K562 (cell line): ENCODE results near the gene ZNF750. TPM values are rescaled to one million over a fixed set of nuclear protein-coding genes. Genes with fewer than 3 reads are reported as not detected.

Experiments used
- ATAC-seq: fragments of 200-7000 bp; cut with Tn5 transposase; 3 replicates; pipeline ENCODE4 v1.9.1; 2020; ENCODE audit warnings: moderate library complexity
- BruUV-seq: library from RNA; stranded (reverse); fragments of 400-500 nt; replicated peaks from 2 replicates; lab custom pipeline; 2021; lab: Mats Ljungman, UMichigan
- CTCF ChIA-PET: fragments of 300-600 bp; formaldehyde crosslinking; extraction: SDS; loops from one replicate; lab custom pipeline; 2021; ENCODE audit warnings: low intra/inter-chr PET ratio; lab: Yijun Ruan, JAX
- POLR2A ChIA-PET: fragments of 300-600, 350-650 bp; sonication (Branson Sonifier 250); formaldehyde crosslinking; extraction: SDS; loops from one replicate; lab custom pipeline; 2021; ENCODE audit warnings: antibody characterized with exemption, inconsistent platforms; lab: Yijun Ruan, JAX
- DNase-seq, 4 experiments: peaks; one replicate each; pipeline versions ENCODE4 v3.0.0 to v3.0.0-alpha.2; 2011 to 2018; ENCODE audit warnings: low spot score in 3 of 4, mixed read lengths in 3 of 4; ENCODE audit errors: extremely low read depth in 1 of 4
- FAIRE-seq: peaks from 2 replicates; lab custom pipeline; 2011; peaks lifted over from hg19 to GRCh38; lab: Jason Lieb, UNC
- H2AFZ ChIP-seq: 2 replicates; pipeline ENCODE4 v1.6.0; 2011; ENCODE audit warnings: low read depth, low read length, control low read depth, inconsistent platforms
- H3K27ac ChIP-seq: fragments of 200-600 bp; 3 replicates; pipeline ENCODE4 v1.8.0; 2011; ENCODE audit warnings: low read depth, mild to moderate bottlenecking, control low read depth, inconsistent platforms, low read length, moderate library complexity, mixed read lengths; ENCODE audit errors: extremely low read depth
- H3K27me3 ChIP-seq, 2 experiments: fragments of 300-600 bp in 1 of 2; 2 replicates in 1 of 2; 3 replicates in 1 of 2; pipeline versions ENCODE4 v1.6.0 to v1.8.0; 2011; ENCODE audit warnings: inconsistent platforms in 2 of 2, low read length in 2 of 2, mild to moderate bottlenecking in 1 of 2, mixed read lengths in 1 of 2, moderate library complexity in 1 of 2; ENCODE audit not compliant: control insufficient read depth in 2 of 2, insufficient read depth in 2 of 2
- H3K36me3 ChIP-seq: fragments of 300-600 bp; 3 replicates; pipeline ENCODE4 v1.8.0; 2011; ENCODE audit warnings: mild to moderate bottlenecking, low read length, inconsistent platforms; ENCODE audit not compliant: control insufficient read depth, insufficient read depth
- H3K4me1 ChIP-seq, 2 experiments: fragments of 200-600 bp in 1 of 2; replicated peaks in 1 of 2; 2 replicates in 1 of 2; 3 replicates in 1 of 2; pipeline versions ENCODE4 v1.5.1 to v1.8.0; 2011; ENCODE audit warnings: inconsistent platforms in 2 of 2, low read length in 2 of 2, mild to moderate bottlenecking in 1 of 2, mixed read lengths in 1 of 2, moderate library complexity in 1 of 2; ENCODE audit not compliant: control insufficient read depth in 2 of 2, insufficient read depth in 2 of 2
- H3K4me2 ChIP-seq: 2 replicates; pipeline ENCODE4 v1.6.1; 2011; ENCODE audit warnings: low read length, control low read depth, inconsistent platforms, mixed read lengths; ENCODE audit not compliant: insufficient read depth
- H3K4me3 ChIP-seq: fragments of 200-600 bp; sonication (generic), shearing (Covaris generic); 2 replicates; pipeline ENCODE4 v1.5.1; 2016; ENCODE audit warnings: control low read depth, inconsistent platforms
- H3K79me2 ChIP-seq: fragments of 200-600 bp; 3 replicates; pipeline ENCODE4 v1.8.0; 2011; ENCODE audit warnings: low read length, inconsistent platforms; ENCODE audit not compliant: control insufficient read depth, insufficient read depth
- H3K9ac ChIP-seq, 2 experiments: 2 replicates each; pipeline versions ENCODE4 v1.6.0 to v1.6.1; 2011; ENCODE audit warnings: low read depth in 2 of 2, low read length in 2 of 2, control low read depth in 1 of 2, inconsistent platforms in 1 of 2, mild to moderate bottlenecking in 1 of 2, mixed read lengths in 1 of 2; ENCODE audit not compliant: insufficient read depth in 1 of 2
- H3K9me1 ChIP-seq: one replicate; pipeline ENCODE4 v1.6.0; 2011; ENCODE audit warnings: inconsistent platforms, mild to moderate bottlenecking, low read length, moderate library complexity; ENCODE audit not compliant: control insufficient read depth, insufficient read depth
- H3K9me3 ChIP-seq: replicated peaks from 2 replicates; pipeline ENCODE4 v1.5.1; 2011; ENCODE audit warnings: low read depth, low read length, inconsistent platforms; ENCODE audit not compliant: control insufficient read depth, insufficient read depth
- H4K20me1 ChIP-seq: replicated peaks from 2 replicates; pipeline ENCODE4 v1.6.1; 2011; ENCODE audit warnings: low read length, inconsistent platforms, mixed read lengths; ENCODE audit not compliant: control insufficient read depth, insufficient read depth
- CTCF ChIP-seq, 3 experiments: IDR thresholded peaks in 2 of 3; conservative IDR thresholded peaks in 1 of 3; 2 replicates each; pipeline ENCODE4 v1.5.1; 2011 to 2012; ENCODE audit warnings: low read length in 3 of 3, mild to moderate bottlenecking in 3 of 3, control low read depth in 2 of 3, improper control_type of control experiment in 1 of 3, inconsistent platforms in 1 of 3, low read depth in 1 of 3, mixed read lengths in 1 of 3, moderate library complexity in 1 of 3; ENCODE audit not compliant: insufficient read depth in 2 of 3
- ETS1 ChIP-seq: conservative IDR thresholded peaks from 2 replicates; pipeline ENCODE4 v1.6.1; 2011; ENCODE audit warnings: low read depth, mild to moderate bottlenecking, low read length; ENCODE audit not compliant: control insufficient read depth
- FOXP1 ChIP-seq: sonication (generic); formaldehyde crosslinking; IDR thresholded peaks from 2 replicates; pipeline ENCODE4 v1.8.0; 2022; ENCODE audit warnings: mild to moderate bottlenecking, missing genetic modification reagents
- PHF21A ChIP-seq: fragments of 450-650 bp; IDR thresholded peaks from 2 replicates; pipeline ENCODE4 v1.6.1; 2017; ENCODE audit warnings: low read depth, borderline replicate concordance
- RBM22 ChIP-seq: fragments of 200-400 bp; formaldehyde crosslinking; IDR thresholded peaks from 2 replicates; pipeline ENCODE4 v1.6.1; 2018; ENCODE audit warnings: low read length, low read depth; ENCODE audit not compliant: poor library complexity, severe bottlenecking
- SRSF7 ChIP-seq: fragments of 200-400 bp; formaldehyde crosslinking; optimal IDR thresholded peaks from 2 replicates; pipeline ENCODE3; 2017; ENCODE audit warnings: mild to moderate bottlenecking, low read depth, low read length
- ZBTB33 ChIP-seq: sonication (generic); formaldehyde crosslinking; IDR thresholded peaks from 2 replicates; pipeline ENCODE4 v1.8.1; 2023; ENCODE audit warnings: mild to moderate bottlenecking, missing genetic modification reagents
- ZNF263 ChIP-seq: sonication (generic); formaldehyde crosslinking; IDR thresholded peaks from 2 replicates; pipeline ENCODE4 v1.8.0; 2022; ENCODE audit warnings: mild to moderate bottlenecking, missing genetic modification reagents, borderline replicate concordance
- ZNF282 ChIP-seq: sonication (generic); formaldehyde crosslinking; IDR thresholded peaks from 2 replicates; pipeline ENCODE4 v1.8.1; 2023; ENCODE audit warnings: missing genetic modification reagents
- ZNF449 ChIP-seq: fragments of 250-450 bp; sonication (Bioruptor Pico); IDR thresholded peaks from 2 replicates; pipeline ENCODE4 v1.8.0; 2022; ENCODE audit warnings: moderate library complexity, mild to moderate bottlenecking, inconsistent platforms
- ZNF551 ChIP-seq: fragments of 250-450 bp; sonication (Bioruptor Pico); IDR thresholded peaks from 2 replicates; pipeline ENCODE4 v1.5.0; 2021; ENCODE audit warnings: mild to moderate bottlenecking, moderate library complexity
- ZSCAN32 ChIP-seq: fragments of 450-650 bp; formaldehyde crosslinking; IDR thresholded peaks from 2 replicates; pipeline ENCODE4 v1.4.0; 2020; ENCODE audit warnings: mild to moderate bottlenecking, moderate library complexity
- WGBS: fragments of 100-300 bp; shearing (Covaris generic); methylation state at CpG from one replicate; pipeline ENCODE4 v1.1.6; 2016; ENCODE audit warnings: low coverage, mixed read lengths; ENCODE audit not compliant: insufficient coverage; ENCODE audit errors: missing lambda C conversion rate; 5-methylcytosine and 5-hydroxymethylcytosine counted together
- in situ Hi-C: fragments of 300-500 bp; cut with MboI; formaldehyde crosslinking; loops from 4 replicates; pipeline ENCODE4 v1.15.0; 2018; ENCODE audit warnings: inconsistent platforms, mixed read lengths
- intact Hi-C: fragments of 100-400 bp; cut with micrococcal nuclease; formaldehyde crosslinking; loops from 2 replicates; pipeline ENCODE4 v1.14.2; 2022
- polyA plus RNA-seq, 8 experiments: library from polyadenylated mRNA; depleted of rRNA in 4 of 8; stranded (reverse) in 5 of 8; unstranded in 3 of 8; fragments of >200 nt; fragmentation: Nextera tagmentation in 2 of 8; fragmentation: Illumina TruSeq in 1 of 8; extraction: Ambion mirVana in 2 of 8; extraction: Trizol in 1 of 8; gene quantifications; 2 replicates each; pipeline versions ENCODE4 v1.2.1 to v1.2.3, GENCODE V29; 2011 to 2014; ENCODE audit warnings: inconsistent platforms in 1 of 8, missing spikeins in 1 of 8
- total RNA-seq, 7 experiments: library from RNA; depleted of rRNA in 6 of 7; stranded (reverse); fragments of >200 nt in 6 of 7; fragmentation: Illumina TruSeq in 2 of 7; extraction: Trizol in 2 of 7; gene quantifications; 2 replicates each; pipeline versions ENCODE4 v1.2.1 to v1.2.3, GENCODE V29; 2011 to 2021; ENCODE audit warnings: low replicate concordance in 1 of 7

Gene ZNF750
- total and polyA plus RNA-seq, 9 of the 15 experiments (the other 6 are each of a cell fraction or from before 2014, with no cell fraction given), result not detected

- ATAC-seq (peak; percentile 7; the same call in 2 of the 3 replicates), DNase-seq (no peak)
- intact Hi-C loops, result no loop called here
Measured at GRCh38 chr17:82867763-82868325, 28.0 kb upstream of the ZNF750 start.

More at GRCh38 chr17:82867763-82868325, 28.0 kb upstream of the ZNF750 start:
- in situ Hi-C loops, result no loop called here
- H4K20me1 ChIP-seq, result no peaks in the 10 kb centered on the region
- peak overlapping the region; percentile 73; the same call in 1 of the 2 replicates for H3K4me2 ChIP-seq
- WGBS, result 69% methylated on average over 12 of the region's 18 CpGs
- POLR2A ChIA-PET, result interaction anchor here (0.6 to 1.8 kb wide), 3 partner anchors 9 to 18 kb away, joined by 3 to 6 read pairs (median 3); no protein-coding TSS in a partner anchor
- H3K4me3 ChIP-seq, result no peak overlapping the region
- CTCF ChIA-PET, result no interaction called here
- no peak overlapping the region for H2AFZ ChIP-seq
- TF ChIP-seq CTCF (IDR thresholded peaks at IDR 0.05 in 2 of 3, conservative IDR thresholded peaks at IDR 0.05 in 1 of 3; ENCODE audit: insufficient read depth in 2 of 3, low read depth in 1 of 3, low read length in 3 of 3), result 0 out of 6 replicates have a peak, but pooled peaks of 1 of the 3 experiments have one; percentile 10
- no peak for TF ChIP-seq ZNF282 (CRISPR knock-in tag)
- no peak for TF ChIP-seq ETS1
- TF ChIP-seq RBM22, result peak; percentile 56
- peak; percentile 90 for TF ChIP-seq ZNF263
- TF ChIP-seq ZBTB33 (CRISPR knock-in tag), result 0 out of 2 replicates have a peak, but pooled peaks have one; percentile 17
- no peak for TF ChIP-seq FOXP1 (CRISPR knock-in tag)
- TF ChIP-seq PHF21A, result no peak
- no peak for TF ChIP-seq ZSCAN32 (CRISPR knock-in tag)
- TF ChIP-seq ZNF449 (CRISPR knock-in tag), result no peak
- no peak for TF ChIP-seq ZNF551
- TF ChIP-seq SRSF7, result no peak
- peaks cover 34% of the 10 kb centered on the region for H3K79me2 ChIP-seq
- BruUV-seq, result no TSS peak
- H3K9me3 ChIP-seq, result no peaks in the 10 kb centered on the region
- H3K27me3 ChIP-seq, result no peaks in the 10 kb centered on the region
- H3K9me1 ChIP-seq, result peaks cover 5% of the 10 kb centered on the region
- peak overlapping the region in 1 of 2 experiments; percentile 83; a peak in 2 of 4 replicates for H3K9ac ChIP-seq
- H3K27ac ChIP-seq, result peak overlapping the region; percentile 74; the same call in 2 of the 3 replicates
- H3K36me3 ChIP-seq, result peaks cover 32% of the 10 kb centered on the region; the same call in 2 of the 3 replicates
- peaks cover 37 to 83% of the 10 kb centered on the region in 2 experiments for H3K4me1 ChIP-seq
- no peak for FAIRE-seq
